HEK293T (cell line): ENCODE measurements around the gene FUBP3.

Experiments
- CTCF ChIA-PET: fragments of 350-600 bp; formaldehyde crosslinking; extraction: SDS; loops from one replicate; lab custom pipeline; 2021; ENCODE audit warnings: antibody characterized with exemption, inconsistent platforms; lab: Yijun Ruan, JAX
- POLR2A ChIA-PET: fragments of 350-600 bp; formaldehyde crosslinking; extraction: SDS; loops from one replicate; lab custom pipeline; 2020; ENCODE audit warnings: antibody characterized with exemption, inconsistent platforms; lab: Yijun Ruan, JAX
- DNase-seq: peaks from one replicate; pipeline ENCODE4 v3.0.0; 2012; ENCODE audit warnings: mixed read lengths; ENCODE audit errors: extremely low spot score
- ARNT ChIP-seq: fragments of 450-650 bp; IDR thresholded peaks from 2 replicates; pipeline ENCODE4 v1.6.1; 2017; ENCODE audit warnings: mild to moderate bottlenecking
- BHLHE40 ChIP-seq: fragments of 450-650 bp; IDR thresholded peaks from 2 replicates; pipeline ENCODE4 v1.6.1; 2016; ENCODE audit warnings: mild to moderate bottlenecking, moderate library complexity, borderline replicate concordance
- CTBP1 ChIP-seq: fragments of 450-650 bp; IDR thresholded peaks from 2 replicates; pipeline ENCODE4 v1.6.1; 2016; ENCODE audit warnings: borderline replicate concordance
- ELF4 ChIP-seq: fragments of 450-650 bp; IDR thresholded peaks from 2 replicates; pipeline ENCODE4 v1.6.1; 2017; ENCODE audit warnings: antibody characterized with exemption
- FOXA1 ChIP-seq: fragments of 450-650 bp; IDR thresholded peaks from 2 replicates; pipeline ENCODE4 v1.6.1; 2016; ENCODE audit warnings: mild to moderate bottlenecking
- FOXK2 ChIP-seq: fragments of 450-650 bp; IDR thresholded peaks from 2 replicates; pipeline ENCODE4 v1.6.1; 2016; ENCODE audit warnings: mild to moderate bottlenecking
- FOXM1 ChIP-seq: fragments of 450-650 bp; IDR thresholded peaks from 2 replicates; pipeline ENCODE4 v1.6.1; 2017; ENCODE audit warnings: mild to moderate bottlenecking, borderline replicate concordance
- HDGF ChIP-seq: fragments of 450-650 bp; IDR thresholded peaks from 2 replicates; pipeline ENCODE4 v1.6.1; 2017; ENCODE audit warnings: antibody characterized with exemption, borderline replicate concordance
- L3MBTL2 ChIP-seq: fragments of 450-650 bp; conservative IDR thresholded peaks from 2 replicates; pipeline ENCODE4 v1.6.1; 2016; ENCODE audit warnings: mild to moderate bottlenecking
- LEF1 ChIP-seq: fragments of 450-650 bp; IDR thresholded peaks from 2 replicates; pipeline ENCODE4 v1.6.1; 2017; ENCODE audit warnings: mild to moderate bottlenecking, borderline replicate concordance
- NFRKB ChIP-seq: fragments of 450-650 bp; IDR thresholded peaks from 2 replicates; pipeline ENCODE4 v1.6.1; 2016; ENCODE audit warnings: mild to moderate bottlenecking, moderate library complexity
- SP1 ChIP-seq: fragments of 450-650 bp; IDR thresholded peaks from 2 replicates; pipeline ENCODE4 v1.6.1; 2017
- SUZ12 ChIP-seq: fragments of 450-650 bp; IDR thresholded peaks from 2 replicates; pipeline ENCODE4 v1.6.1; 2016; ENCODE audit warnings: mild to moderate bottlenecking
- TARDBP ChIP-seq: fragments of 450-650 bp; IDR thresholded peaks from 2 replicates; pipeline ENCODE4 v1.6.1; 2016
- ZNF384 ChIP-seq: fragments of 450-650 bp; IDR thresholded peaks from 2 replicates; pipeline ENCODE4 v1.6.1; 2016
- TF ChIP-seq, protein P1 (sequence below): fragments of 450-650 bp; IDR thresholded peaks from 2 replicates; pipeline ENCODE4 v1.6.1; 2016

FUBP3 gene

GRCh38 chr9:130632081-130632710 lies 52.8 kb downstream of the FUBP3 start:
- POLR2A ChIA-PET = no interaction called here

GRCh38 chr9:130632841-130633240 lies 53.5 kb downstream of the FUBP3 start:
- DNase-seq = no peak
- POLR2A ChIA-PET = no interaction called here
- CTCF ChIA-PET = no interaction called here
- TF ChIP-seq BHLHE40 (no peak), CTBP1 (no peak), SP1 (no peak), FOXK2 (no peak), SUZ12 (no peak), LEF1 (no peak), FOXA1 (no peak)

More at GRCh38 chr9:130632081-130632710, 52.8 kb downstream of the FUBP3 start:
- no peak for DNase-seq
- CTCF ChIA-PET = no interaction called here
- TF ChIP-seq ELF4 (no peak), CTBP1 (no peak), ZNF384 (no peak), L3MBTL2 (no peak), FOXM1 (no peak), ARNT (no peak), HDGF (no peak), LEF1 (no peak), NFRKB (no peak), SUZ12 (no peak), FOXK2 (no peak), TARDBP (no peak), BHLHE40 (no peak)
- TF ChIP-seq, protein P1, sequence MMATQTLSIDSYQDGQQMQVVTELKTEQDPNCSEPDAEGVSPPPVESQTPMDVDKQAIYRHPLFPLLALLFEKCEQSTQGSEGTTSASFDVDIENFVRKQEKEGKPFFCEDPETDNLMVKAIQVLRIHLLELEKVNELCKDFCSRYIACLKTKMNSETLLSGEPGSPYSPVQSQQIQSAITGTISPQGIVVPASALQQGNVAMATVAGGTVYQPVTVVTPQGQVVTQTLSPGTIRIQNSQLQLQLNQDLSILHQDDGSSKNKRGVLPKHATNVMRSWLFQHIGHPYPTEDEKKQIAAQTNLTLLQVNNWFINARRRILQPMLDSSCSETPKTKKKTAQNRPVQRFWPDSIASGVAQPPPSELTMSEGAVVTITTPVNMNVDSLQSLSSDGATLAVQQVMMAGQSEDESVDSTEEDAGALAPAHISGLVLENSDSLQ = no peak

GRCh38 chr9:130633336-130634190 lies 54.2 kb downstream of the FUBP3 start:
- DNase-seq = no peak
- TF ChIP-seq SUZ12 (no peak), FOXK2 (no peak), NFRKB (no peak), CTBP1 (no peak), ELF4 (no peak), HDGF (no peak), TARDBP (no peak), BHLHE40 (no peak)
- TF ChIP-seq, protein P1 = no peak
- POLR2A ChIA-PET = no interaction called here
- CTCF ChIA-PET = no interaction called here

GRCh38 chr9:130634191-130634768 lies 54.9 kb downstream of the FUBP3 start:
- DNase-seq = no peak
- TF ChIP-seq TARDBP = no peak
- no peak for TF ChIP-seq FOXK2
- TF ChIP-seq CTBP1 = no peak
- TF ChIP-seq L3MBTL2 = no peak
- TF ChIP-seq FOXM1 = no peak
- no peak for TF ChIP-seq NFRKB
- TF ChIP-seq, protein P1 = no peak
- no peak for TF ChIP-seq SP1
- no peak for TF ChIP-seq ELF4
- no peak for TF ChIP-seq FOXA1
- TF ChIP-seq ZNF384 = no peak
- no peak for TF ChIP-seq BHLHE40
- no peak for TF ChIP-seq LEF1
- TF ChIP-seq HDGF = no peak
- TF ChIP-seq SUZ12 = no peak
- no peak for TF ChIP-seq ARNT
- ChIA-PET CTCF (no interaction called here), POLR2A (no interaction called here)

GRCh38 chr9:130634801-130635200 lies 55.4 kb downstream of the FUBP3 start:
- CTCF ChIA-PET = no interaction called here
- POLR2A ChIA-PET = no interaction called here
- DNase-seq = no peak
- TF ChIP-seq ZNF384 (no peak), NFRKB (no peak), ARNT (no peak), SP1 (no peak)

GRCh38 chr9:130635306-130635705 lies 55.9 kb downstream of the FUBP3 start:
- DNase-seq = no peak
- TF ChIP-seq CTBP1 = no peak
- no peak for TF ChIP-seq ZNF384
- no peak for TF ChIP-seq HDGF
- TF ChIP-seq, protein P1 = no peak
- no peak for TF ChIP-seq FOXK2
- no peak for TF ChIP-seq TARDBP
- TF ChIP-seq SP1 = no peak
- TF ChIP-seq NFRKB = no peak
- TF ChIP-seq SUZ12 = no peak
- no peak for TF ChIP-seq FOXA1
- no peak for TF ChIP-seq L3MBTL2
- CTCF ChIA-PET = no interaction called here
- POLR2A ChIA-PET = no interaction called here
